ENCODE measurements around the gene ITPR1.

GRCh38 chr3:4731543-4732111, 238.5 kb downstream of the ITPR1 start:
- TF ChIP-seq CTCF (IDR thresholded peaks at IDR 0.05): no peak
- TF ChIP-seq POLR2A (IDR thresholded peaks at IDR 0.05): no peak

Measured in esophagus squamous epithelium (tissue), 4 donors.